Endothelial cell (in vitro differentiated cells): ENCODE measurements around the gene C16orf89. TPM values are rescaled to one million over a fixed set of nuclear protein-coding genes. Genes with fewer than 3 reads are reported as not detected.
"Not testable (repeated sequence)": the region's sequence is repeated elsewhere in the genome, so short reads cannot be mapped to it uniquely, and the experiment has no call there.

ENCODE experiments used
- DNase-seq: peaks from one replicate; pipeline ENCODE4 v3.0.0; 2021; ENCODE audit warnings: low spot score
- H3K27ac Mint-ChIP-seq: one replicate; pipeline ENCODE4 v1.8.0; 2021; ENCODE audit warnings: mixed read lengths, inconsistent platforms; ENCODE audit not compliant: unreplicated experiment
- H3K27me3 Mint-ChIP-seq: one replicate; pipeline ENCODE4 v1.8.0; 2021; ENCODE audit warnings: mild to moderate bottlenecking, moderate library complexity, mixed read lengths, inconsistent platforms; ENCODE audit not compliant: unreplicated experiment
- H3K36me3 Mint-ChIP-seq: one replicate; pipeline ENCODE4 v1.8.0; 2021; ENCODE audit warnings: mild to moderate bottlenecking, low read depth, mixed read lengths, inconsistent platforms; ENCODE audit not compliant: unreplicated experiment
- H3K4me1 Mint-ChIP-seq: one replicate; pipeline ENCODE4 v1.8.0; 2021; ENCODE audit warnings: mild to moderate bottlenecking, mixed read lengths, inconsistent platforms; ENCODE audit not compliant: unreplicated experiment
- H3K4me3 Mint-ChIP-seq: one replicate; pipeline ENCODE4 v1.8.0; 2021; ENCODE audit warnings: mild to moderate bottlenecking, mixed read lengths, inconsistent platforms; ENCODE audit not compliant: unreplicated experiment
- H3K9me3 Mint-ChIP-seq: one replicate; pipeline ENCODE4 v1.8.0; 2021; ENCODE audit warnings: mixed read lengths, inconsistent platforms; ENCODE audit not compliant: unreplicated experiment
- total RNA-seq: library from RNA; stranded (reverse); fragmentation: NEBNext Ultra II Directional; extraction: Animal tissue kit (Norgen Biotek cat#: 25700); gene quantifications from one replicate; pipeline ENCODE4 v1.2.1, GENCODE V29; 2021; ENCODE audit not compliant: unreplicated experiment

C16orf89 gene
- total RNA-seq, 1 donor from 2014 or later: not detected

DNA sequence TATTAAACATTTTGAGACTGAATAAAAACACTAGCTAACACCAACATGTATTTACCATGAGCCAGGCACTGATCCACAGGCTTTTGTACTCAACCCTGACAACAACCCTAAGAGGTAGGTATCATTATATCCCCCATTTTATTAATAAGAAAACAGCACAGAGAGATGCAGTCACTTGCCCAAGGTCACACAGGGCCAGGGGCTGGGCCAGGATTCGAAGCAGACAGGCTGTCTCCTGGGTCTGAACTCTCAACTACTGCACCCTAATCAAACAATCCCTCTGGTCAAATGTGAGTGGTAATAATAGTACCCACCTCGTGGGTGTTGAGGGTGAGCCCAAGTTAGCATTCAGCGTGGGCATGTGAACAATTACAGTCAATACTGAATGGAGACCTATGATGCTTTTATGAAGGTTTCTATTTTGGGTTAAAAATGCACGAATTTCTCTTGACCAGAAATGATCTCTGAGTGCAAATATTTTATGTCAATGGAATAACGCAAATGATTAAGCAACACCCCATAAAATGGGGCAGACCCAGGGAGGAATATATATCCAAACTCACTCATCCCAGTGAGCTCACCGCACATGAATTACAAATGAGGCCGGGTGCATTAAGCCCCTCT is 30.8 kb upstream of the C16orf89 start:
- not testable (repeated sequence) for H3K9me3 Mint-ChIP-seq, H3K27me3 Mint-ChIP-seq, H3K4me1 Mint-ChIP-seq, DNase-seq, H3K36me3 Mint-ChIP-seq
- Mint-ChIP-seq H3K4me3 (peak overlapping the region; percentile 90), H3K27ac (peak overlapping the region; percentile 59)

DNA sequence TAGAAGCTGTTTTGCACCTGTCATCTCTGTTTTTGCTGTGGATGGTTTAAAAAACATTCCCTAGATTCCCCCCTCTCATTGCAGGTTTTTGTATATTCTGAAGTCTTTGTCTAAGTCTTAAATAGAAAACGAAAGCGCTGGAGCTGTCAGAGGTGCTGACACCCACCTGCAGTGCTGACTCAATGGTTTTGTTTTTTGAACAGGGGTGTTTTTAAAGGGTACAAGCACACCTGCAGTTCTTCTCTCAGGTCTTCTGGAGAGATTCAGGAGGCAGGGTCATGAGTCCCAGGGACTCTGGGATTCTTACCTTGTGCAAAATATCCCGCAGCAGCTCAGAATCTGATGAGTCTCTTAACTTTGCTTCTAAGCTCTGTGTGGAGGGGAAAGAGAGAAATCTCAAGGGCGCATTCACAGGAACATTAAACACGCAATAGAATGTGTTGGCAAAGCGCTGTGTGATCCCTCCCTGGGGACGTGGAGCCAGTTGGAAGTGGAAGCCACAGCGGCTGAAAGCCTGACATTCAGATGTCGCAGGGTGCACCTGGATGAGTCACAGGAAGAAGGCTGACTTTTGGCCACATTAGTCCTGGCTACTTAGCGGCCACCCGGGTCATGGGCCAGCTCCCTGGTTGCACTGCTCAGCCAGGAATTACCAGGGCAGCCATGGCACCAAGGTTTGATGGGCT is 29.5 kb upstream of the C16orf89 start:
- DNase-seq, H3K27ac Mint-ChIP-seq, H3K4me1 Mint-ChIP-seq, H3K4me3 Mint-ChIP-seq, H3K27me3 Mint-ChIP-seq, H3K9me3 Mint-ChIP-seq, H3K36me3 Mint-ChIP-seq: not testable (repeated sequence)

DNA sequence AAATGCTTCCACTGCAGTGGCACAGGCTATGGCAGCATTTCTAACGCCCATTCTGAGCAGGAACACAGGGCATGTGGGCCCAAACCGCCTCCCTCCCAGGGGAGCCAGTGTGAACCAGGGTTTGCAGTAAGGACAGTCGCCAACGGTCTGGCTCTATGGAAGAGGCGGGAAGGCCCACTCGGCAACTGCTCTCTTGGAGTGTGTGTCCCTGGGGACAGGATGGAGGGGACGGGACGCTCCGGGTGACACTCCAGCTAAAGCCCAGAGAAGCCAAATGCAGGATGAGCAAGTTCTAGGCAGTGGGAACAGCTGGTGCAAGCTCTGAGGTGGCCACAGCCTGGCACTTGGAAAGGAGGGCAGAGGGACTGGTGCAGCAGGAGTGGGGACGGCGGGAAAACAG is 28.0 kb upstream of the C16orf89 start:
- H3K4me1 Mint-ChIP-seq, H3K4me3 Mint-ChIP-seq, DNase-seq, H3K27me3 Mint-ChIP-seq, H3K9me3 Mint-ChIP-seq, H3K27ac Mint-ChIP-seq, H3K36me3 Mint-ChIP-seq: not testable (repeated sequence)

DNA sequence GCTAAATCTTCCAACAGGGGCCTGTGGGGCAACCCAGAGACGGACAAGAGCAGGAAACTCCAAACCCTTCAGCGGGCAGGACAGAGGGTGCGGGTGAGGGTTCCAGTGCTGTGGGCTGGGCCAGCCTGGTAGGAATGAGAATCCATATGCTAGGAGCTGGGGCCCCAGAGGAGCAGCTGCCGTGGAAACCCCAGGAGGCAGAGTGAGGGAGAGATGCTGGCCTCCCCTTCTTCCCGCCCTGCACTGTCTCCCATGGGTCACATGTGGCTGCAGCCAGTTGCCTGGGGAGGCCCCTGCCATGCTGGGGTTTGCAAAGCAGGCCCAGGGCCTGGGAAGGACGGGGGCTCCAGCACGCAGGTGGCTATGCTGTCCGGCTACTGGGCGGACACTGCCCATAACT is 27.3 kb upstream of the C16orf89 start:
- H3K4me3 Mint-ChIP-seq, H3K27ac Mint-ChIP-seq: not testable (repeated sequence)

DNA sequence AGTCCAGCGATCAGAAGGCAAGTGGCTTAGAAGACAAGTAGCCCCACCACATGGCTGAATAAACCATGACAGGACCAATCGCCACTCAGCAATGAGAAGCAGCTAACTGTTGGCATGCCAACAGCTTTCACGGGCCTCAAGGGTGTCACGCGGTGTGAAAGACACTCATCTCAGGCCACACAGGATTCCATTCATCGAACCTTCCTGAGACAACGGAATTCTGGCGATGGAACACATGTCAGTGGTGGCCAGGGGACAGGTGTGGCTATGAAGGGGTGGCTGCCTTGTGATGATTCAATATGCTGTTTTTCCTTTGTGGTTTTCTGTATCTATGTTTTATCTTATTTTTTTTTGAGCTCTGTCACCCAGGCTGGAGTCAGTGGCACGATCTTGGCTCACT is 24.8 kb upstream of the C16orf89 start:
- H3K4me3 Mint-ChIP-seq: not testable (repeated sequence)

More for the DNA sequence above, 27.3 kb upstream of the C16orf89 start:
- H3K36me3 Mint-ChIP-seq, H3K4me1 Mint-ChIP-seq, DNase-seq, H3K27me3 Mint-ChIP-seq, H3K9me3 Mint-ChIP-seq: not testable (repeated sequence)

DNA sequence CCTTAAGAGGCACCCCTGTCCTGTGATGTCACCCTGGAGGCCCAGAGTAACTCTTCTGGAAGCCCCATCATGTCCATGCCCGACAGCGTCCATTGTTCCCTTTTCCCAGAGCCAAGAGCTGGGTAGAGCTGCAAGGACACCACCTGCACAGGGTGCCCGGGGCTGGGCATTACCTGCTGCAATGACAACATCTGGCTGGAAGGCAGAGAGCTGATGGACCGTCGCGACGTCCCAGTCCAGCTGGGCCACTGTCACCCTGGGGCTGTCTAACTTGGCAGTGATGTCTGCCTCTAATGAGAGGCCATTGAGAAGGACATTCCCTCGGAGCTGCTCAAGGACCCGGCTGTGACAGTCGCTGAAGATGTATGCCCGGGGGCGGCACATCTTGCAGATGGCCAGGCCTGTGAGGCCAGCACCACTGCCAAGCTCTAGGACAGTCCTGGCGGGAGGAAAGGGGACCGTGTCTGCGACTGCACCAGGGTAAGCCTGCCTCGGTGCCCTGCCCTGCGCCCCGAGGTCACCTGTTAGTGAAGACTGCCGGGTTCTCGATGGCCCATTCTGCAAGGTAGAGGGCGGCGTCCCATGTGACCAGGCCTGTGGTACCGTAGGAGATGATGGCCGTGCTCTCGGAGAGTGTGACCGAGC is 24.3 kb upstream of the C16orf89 start:
- H3K27ac Mint-ChIP-seq, H3K36me3 Mint-ChIP-seq, H3K4me3 Mint-ChIP-seq, H3K27me3 Mint-ChIP-seq, H3K4me1 Mint-ChIP-seq, H3K9me3 Mint-ChIP-seq, DNase-seq: not testable (repeated sequence)

More for the DNA sequence above, 24.8 kb upstream of the C16orf89 start:
- H3K27ac Mint-ChIP-seq, DNase-seq, H3K36me3 Mint-ChIP-seq, H3K9me3 Mint-ChIP-seq, H3K27me3 Mint-ChIP-seq, H3K4me1 Mint-ChIP-seq: not testable (repeated sequence)

DNA sequence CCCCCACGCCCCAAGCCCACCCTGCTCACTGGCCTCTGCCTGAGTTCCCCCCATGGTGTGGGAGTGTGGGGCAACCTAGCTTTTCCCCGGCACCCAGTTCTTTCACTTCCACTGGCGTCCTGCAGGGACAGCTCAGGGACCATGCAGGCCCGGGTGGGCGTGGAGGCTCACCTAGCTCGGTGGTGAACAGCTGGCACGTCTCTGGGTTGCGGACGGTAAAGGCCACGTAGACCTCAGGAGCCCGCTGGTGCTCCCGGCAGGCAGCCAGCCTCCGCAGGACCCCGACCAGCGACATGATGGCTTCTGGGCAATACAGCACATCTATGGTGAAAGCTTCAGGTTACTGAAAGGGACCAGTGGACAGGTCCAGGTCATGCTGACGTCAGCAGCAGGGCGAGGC is 23.2 kb upstream of the C16orf89 start:
- not testable (repeated sequence) for H3K27ac Mint-ChIP-seq, H3K4me3 Mint-ChIP-seq, H3K36me3 Mint-ChIP-seq, H3K27me3 Mint-ChIP-seq, H3K9me3 Mint-ChIP-seq, DNase-seq, H3K4me1 Mint-ChIP-seq

DNA sequence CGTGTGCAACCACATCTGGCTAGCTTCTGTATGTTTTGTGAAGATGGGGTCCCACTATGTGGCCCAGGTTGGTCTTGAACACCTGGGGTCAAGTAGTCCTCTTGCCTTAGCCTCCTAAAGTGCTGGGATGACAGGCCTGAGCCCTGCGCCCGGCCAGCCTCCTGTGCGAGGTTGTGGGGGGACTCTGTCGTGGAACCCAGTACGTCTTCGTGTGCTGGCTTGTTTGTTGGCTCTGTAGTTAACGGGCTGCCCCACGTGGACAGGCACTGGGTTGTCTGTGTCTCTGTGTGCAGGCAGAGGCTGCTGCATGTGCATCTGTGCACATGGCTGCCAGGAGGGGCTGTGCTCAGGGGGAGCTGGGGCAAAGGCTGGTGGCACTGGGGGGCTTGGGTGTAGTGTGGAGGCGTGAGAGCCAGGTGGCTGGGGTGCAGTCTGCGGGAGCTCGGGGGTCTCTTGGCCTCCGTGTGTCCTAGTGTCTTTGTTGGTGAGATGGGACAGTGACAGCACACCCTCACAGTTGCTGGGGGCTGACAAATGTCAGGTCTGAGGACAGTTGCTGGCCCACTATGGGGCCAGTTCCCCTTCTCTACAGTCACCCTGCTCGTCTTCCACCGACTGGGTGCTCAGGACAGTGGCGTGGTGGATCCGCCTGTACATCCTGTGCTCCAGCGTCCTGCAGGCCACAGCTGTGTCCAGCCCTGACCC is 22.5 kb upstream of the C16orf89 start:
- not testable (repeated sequence) for H3K9me3 Mint-ChIP-seq, H3K27ac Mint-ChIP-seq, H3K27me3 Mint-ChIP-seq, H3K4me3 Mint-ChIP-seq, H3K4me1 Mint-ChIP-seq, DNase-seq, H3K36me3 Mint-ChIP-seq

DNA sequence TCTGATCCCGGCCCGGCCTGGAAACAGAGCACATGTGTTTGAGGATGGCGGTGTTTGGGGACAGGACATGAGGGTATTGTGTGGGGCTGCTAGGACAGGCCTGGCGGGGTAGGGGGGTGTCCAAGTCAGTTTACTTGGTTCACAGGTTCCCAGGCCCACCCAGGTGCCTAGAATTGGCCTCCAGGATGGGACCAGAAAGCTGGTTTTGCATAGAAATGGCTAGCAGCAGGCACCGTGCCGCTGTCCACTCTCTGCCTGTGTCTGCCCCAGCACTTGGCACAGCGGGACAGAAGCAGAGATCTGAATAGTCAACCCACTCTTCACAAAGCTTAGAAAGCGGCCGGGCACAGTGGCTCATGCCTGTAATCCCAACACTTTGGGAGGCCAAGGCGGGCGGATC is 20.0 kb upstream of the C16orf89 start:
- not testable (repeated sequence) for H3K9me3 Mint-ChIP-seq, H3K4me3 Mint-ChIP-seq, H3K27ac Mint-ChIP-seq, H3K27me3 Mint-ChIP-seq, H3K4me1 Mint-ChIP-seq, H3K36me3 Mint-ChIP-seq, DNase-seq
